IPS-18a (cell line): ENCODE results near the gene COL21A1.

ENCODE experiments used
- H3K27ac ChIP-seq: one replicate; pipeline ENCODE4 v1.5.1; 2013; ENCODE audit warnings: low read length
- H3K27me3 ChIP-seq: one replicate; pipeline ENCODE4 v1.6.1; 2013; ENCODE audit warnings: mild to moderate bottlenecking, low read length; ENCODE audit not compliant: control insufficient read depth, insufficient read depth
- H3K36me3 ChIP-seq: one replicate; pipeline ENCODE4 v1.6.1; 2013; ENCODE audit warnings: low read depth, low read length; ENCODE audit not compliant: control insufficient read depth
- H3K4me1 ChIP-seq: one replicate; pipeline ENCODE4 v1.6.1; 2013; ENCODE audit warnings: low read depth, low read length; ENCODE audit not compliant: control insufficient read depth
- H3K4me3 ChIP-seq: one replicate; pipeline ENCODE4 v1.5.1; 2013; ENCODE audit warnings: low read length
- H3K9ac ChIP-seq: one replicate; pipeline ENCODE4 v1.6.1; 2013; ENCODE audit warnings: mild to moderate bottlenecking, low read length, moderate library complexity
- H3K9me3 ChIP-seq: one replicate; pipeline ENCODE4 v1.6.1; 2013; ENCODE audit warnings: low read depth, low read length; ENCODE audit not compliant: control insufficient read depth

The COL21A1 gene

DNA sequence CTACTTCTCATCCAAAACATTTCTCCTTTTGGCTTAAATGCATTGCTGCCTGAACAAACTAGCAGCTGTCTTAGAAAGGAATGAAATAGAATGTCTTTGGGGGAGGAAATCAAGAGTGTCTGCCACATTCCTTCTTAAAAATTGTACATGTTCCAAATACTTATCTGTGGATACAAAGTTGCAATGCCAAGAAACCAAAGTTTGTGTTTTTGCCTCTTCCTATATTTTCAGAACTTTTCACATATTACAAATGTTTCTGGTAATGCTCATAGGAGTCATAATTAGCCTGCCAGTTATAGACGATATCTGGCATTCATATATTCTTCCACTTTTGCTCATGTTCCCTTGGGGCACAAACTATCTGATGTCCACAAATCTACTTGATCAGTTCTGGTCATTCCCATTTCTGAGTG is 206.5 kb downstream of the COL21A1 start:
- Histone ChIP-seq H3K27me3 (no peaks in the 10 kb centered on the region), H3K36me3 (no peaks in the 10 kb centered on the region), H3K4me1 (no peaks in the 10 kb centered on the region), H3K9ac (no peak overlapping the region), H3K9me3 (no peaks in the 10 kb centered on the region), H3K4me3 (no peak overlapping the region), H3K27ac (no peak overlapping the region)

DNA sequence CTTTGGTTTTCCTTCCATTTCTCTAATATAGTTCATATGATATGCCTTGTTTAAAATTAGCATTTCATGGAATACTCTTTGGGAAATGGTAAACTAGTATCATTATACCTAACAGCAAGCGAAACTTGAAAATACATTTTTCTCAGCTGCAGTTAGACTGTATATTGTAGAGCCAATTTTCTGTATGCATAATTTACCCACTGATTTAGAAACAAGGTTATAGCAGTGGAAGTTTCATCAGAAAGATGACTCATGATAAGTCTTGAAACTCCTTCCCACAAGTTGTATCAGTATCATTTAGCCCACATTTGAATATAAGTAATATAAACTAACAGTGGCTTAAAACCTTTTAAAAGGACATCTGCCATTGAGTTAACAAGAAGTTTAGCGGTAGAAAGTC is 207.2 kb downstream of the COL21A1 start:
- Histone ChIP-seq H3K36me3 (no peaks in the 10 kb centered on the region), H3K27me3 (no peaks in the 10 kb centered on the region), H3K9ac (no peak overlapping the region), H3K9me3 (no peaks in the 10 kb centered on the region), H3K4me3 (no peak overlapping the region), H3K4me1 (no peaks in the 10 kb centered on the region), H3K27ac (no peak overlapping the region)

DNA sequence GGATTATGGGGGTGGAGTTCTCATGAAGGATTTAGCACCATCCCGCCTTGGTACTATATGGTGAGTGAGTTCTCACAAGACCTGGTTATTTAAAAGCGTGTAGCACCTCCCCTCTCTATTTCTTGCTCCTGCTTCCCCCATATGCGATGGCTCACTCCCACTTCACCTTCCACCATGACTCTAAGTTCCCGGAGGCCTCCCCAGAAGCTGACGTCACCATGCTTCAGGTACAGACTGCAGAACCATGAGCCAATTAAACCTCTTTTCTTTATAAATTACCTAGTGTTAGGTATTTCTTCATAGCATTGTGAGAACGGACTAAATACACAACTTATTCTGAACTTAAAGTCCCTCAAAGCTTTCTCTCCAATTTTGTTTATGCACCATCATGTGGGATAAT is 208.6 kb downstream of the COL21A1 start:
- no peak overlapping the region for H3K9ac ChIP-seq
- H3K4me3 ChIP-seq, result no peak overlapping the region
- H3K36me3 ChIP-seq, result no peaks in the 10 kb centered on the region
- no peaks in the 10 kb centered on the region for H3K27me3 ChIP-seq
- H3K4me1 ChIP-seq, result no peaks in the 10 kb centered on the region
- H3K27ac ChIP-seq, result no peak overlapping the region
- no peaks in the 10 kb centered on the region for H3K9me3 ChIP-seq

DNA sequence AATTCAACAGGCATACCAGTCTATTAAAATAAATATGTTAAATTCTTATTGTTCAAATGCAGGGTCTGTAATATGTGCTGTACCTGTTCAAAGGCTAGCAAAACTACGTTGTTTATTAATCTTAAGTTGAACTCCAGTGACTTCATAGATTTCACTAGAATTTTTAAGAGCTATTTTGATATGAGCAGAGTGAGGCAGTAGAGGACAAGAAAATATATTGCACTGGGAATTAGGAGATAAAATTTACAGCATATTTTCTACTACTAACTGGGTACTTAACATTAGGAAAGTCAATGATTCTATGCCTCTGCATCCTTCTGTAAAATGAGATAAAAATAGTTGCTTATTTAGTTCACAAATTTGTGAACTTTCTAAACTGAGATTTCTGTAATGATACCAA is 209.8 kb downstream of the COL21A1 start:
- Histone ChIP-seq H3K9me3 (no peaks in the 10 kb centered on the region), H3K27me3 (no peaks in the 10 kb centered on the region), H3K9ac (no peak overlapping the region), H3K27ac (no peak overlapping the region), H3K4me1 (no peaks in the 10 kb centered on the region), H3K36me3 (no peaks in the 10 kb centered on the region), H3K4me3 (no peak overlapping the region)

DNA sequence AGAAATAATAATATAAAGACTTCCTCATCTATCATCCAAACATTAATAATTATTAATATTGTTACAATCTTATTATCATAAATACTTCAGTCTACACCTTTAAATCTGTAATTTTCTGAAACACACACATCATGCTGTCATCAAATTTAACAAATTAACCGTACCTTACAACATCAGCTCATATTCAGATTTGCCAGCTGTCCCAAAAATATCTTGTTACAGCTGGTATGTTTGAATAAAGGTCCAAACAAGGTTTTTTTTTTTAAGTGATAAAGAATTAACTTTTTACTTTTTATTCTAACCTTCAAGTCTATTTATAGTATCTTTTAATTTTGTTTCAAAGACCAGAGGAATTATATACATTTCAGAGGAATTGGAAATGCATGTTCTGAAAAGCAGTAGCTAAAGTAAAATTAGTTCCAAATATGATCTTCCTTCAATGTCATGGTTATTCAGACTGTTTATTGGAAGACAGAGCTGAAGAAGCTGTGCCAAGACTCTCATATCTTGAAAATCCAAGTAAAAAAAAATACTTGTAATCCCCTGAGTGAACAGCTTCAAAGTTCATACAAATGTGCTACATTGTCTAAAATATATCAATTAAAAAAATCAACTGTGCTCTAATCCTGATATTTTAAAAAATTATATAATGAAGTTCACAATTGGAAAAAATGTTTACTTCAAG is 210.3 kb downstream of the COL21A1 start:
- no peaks in the 10 kb centered on the region for H3K4me1 ChIP-seq
- no peak overlapping the region for H3K27ac ChIP-seq
- no peaks in the 10 kb centered on the region for H3K27me3 ChIP-seq
- no peaks in the 10 kb centered on the region for H3K9me3 ChIP-seq
- no peaks in the 10 kb centered on the region for H3K36me3 ChIP-seq
- no peak overlapping the region for H3K4me3 ChIP-seq
- no peak overlapping the region for H3K9ac ChIP-seq

DNA sequence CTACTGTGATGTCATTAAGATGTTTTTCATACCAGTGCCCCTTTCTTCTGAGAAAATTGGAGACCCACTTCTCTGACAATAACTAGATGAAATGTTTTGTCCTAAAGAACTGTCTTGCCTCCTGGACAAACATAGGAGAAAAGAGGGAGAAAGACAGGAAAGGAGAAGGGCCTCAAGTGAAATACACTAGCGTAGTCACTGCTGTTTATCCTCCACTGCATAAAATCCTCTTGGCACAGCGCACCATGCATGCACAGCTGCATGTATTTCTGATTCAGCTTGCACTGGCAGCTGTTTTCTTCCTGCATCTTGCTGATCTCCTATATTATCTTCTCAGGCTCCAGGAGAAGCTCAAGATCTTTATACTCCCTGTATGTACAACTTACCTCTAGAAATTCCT is 214.0 kb downstream of the COL21A1 start:
- Histone ChIP-seq H3K4me3 (no peak overlapping the region), H3K9ac (no peak overlapping the region), H3K9me3 (no peaks in the 10 kb centered on the region), H3K27me3 (no peaks in the 10 kb centered on the region), H3K27ac (no peak overlapping the region), H3K36me3 (no peaks in the 10 kb centered on the region), H3K4me1 (no peaks in the 10 kb centered on the region)

DNA sequence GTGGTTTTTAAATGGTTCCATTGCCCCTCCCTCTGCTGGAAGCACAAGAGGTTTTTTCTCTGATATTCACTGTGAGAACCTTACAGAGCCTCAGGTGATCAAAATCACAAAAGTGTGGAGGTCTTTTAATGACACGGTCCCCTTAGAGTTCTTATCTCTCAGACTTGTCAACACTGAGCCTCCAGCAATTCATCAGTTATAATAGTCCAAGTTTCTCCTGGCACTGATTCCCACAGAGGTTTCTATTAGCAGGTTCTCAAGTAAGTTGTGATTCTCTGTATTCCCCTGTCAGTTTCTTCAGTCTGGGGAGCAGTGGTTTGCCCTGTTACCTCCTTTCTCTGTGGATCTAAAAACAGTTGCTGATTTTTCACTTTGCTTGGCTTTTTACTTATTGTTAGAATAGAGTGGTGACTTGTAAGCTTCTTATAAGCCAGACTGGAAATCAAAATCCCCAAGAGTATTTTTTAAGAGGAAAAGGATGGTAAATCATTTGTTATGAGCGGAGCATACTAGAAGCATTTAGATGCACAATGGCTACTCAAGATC is 214.6 kb downstream of the COL21A1 start:
- Histone ChIP-seq H3K4me3 (no peak overlapping the region), H3K27me3 (no peaks in the 10 kb centered on the region), H3K9me3 (no peaks in the 10 kb centered on the region), H3K4me1 (no peaks in the 10 kb centered on the region), H3K27ac (no peak overlapping the region), H3K36me3 (no peaks in the 10 kb centered on the region), H3K9ac (no peak overlapping the region)

DNA sequence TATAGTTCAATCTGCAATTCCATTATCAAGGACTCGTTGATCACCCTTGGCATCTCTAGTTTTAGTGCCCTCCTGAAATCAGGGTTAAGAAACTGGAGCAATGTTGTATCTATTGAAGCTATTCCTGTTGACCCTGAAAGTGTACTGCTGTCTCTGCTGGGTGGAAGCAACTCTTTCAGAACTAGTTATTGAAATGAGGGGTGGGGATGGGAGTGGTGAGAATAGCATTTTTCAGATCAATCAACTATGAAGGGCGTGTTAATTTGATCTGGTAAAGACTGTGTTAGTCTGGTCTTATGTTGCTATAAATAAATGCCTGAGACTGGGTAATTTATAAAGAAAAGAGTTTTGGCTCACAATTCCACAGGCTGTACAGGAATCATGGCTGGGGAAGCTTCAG is 219.5 kb downstream of the COL21A1 start:
- no peaks in the 10 kb centered on the region for H3K9me3 ChIP-seq
- H3K27ac ChIP-seq, result no peak overlapping the region
- H3K27me3 ChIP-seq, result no peaks in the 10 kb centered on the region
- no peaks in the 10 kb centered on the region for H3K36me3 ChIP-seq
- no peaks in the 10 kb centered on the region for H3K4me1 ChIP-seq
- H3K4me3 ChIP-seq, result no peak overlapping the region
- no peak overlapping the region for H3K9ac ChIP-seq

DNA sequence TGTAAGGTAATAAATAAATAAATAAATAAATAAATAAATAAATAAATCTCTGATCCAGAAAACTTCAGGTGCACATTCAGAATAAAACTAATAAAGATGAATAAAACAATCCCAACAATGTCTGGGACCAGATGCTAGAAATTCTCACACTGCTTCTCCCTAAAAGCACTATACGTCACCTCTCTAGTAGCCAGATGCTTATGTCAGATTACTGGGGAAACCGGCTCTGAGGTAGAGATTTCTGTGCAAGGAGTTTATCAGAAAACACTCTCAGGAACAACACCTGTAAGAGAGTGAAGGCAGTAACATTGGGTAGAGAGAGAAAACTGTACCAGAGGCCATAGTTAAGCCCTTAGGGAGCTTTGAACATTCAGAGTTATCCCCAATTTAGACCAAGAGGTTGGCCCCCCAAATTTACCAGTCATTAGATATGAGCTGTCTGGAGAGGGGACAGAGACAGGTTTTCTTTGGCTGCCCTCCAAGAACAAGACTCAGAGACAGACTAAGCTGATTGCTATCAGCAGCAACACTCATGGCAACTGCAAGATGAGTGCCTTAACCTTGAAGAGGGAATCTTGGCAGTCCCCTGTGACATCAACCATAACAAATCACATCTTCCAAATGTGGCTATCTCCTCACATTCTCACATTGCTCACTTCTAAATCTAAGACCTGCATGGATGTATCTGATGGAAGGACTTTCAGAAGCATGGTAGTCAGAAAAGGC is 220.8 kb downstream of the COL21A1 start:
- Histone ChIP-seq H3K4me1 (peaks cover 2% of the 10 kb centered on the region), H3K9ac (no peak overlapping the region), H3K36me3 (no peaks in the 10 kb centered on the region), H3K4me3 (no peak overlapping the region), H3K27me3 (no peaks in the 10 kb centered on the region), H3K9me3 (no peaks in the 10 kb centered on the region), H3K27ac (no peak overlapping the region)

DNA sequence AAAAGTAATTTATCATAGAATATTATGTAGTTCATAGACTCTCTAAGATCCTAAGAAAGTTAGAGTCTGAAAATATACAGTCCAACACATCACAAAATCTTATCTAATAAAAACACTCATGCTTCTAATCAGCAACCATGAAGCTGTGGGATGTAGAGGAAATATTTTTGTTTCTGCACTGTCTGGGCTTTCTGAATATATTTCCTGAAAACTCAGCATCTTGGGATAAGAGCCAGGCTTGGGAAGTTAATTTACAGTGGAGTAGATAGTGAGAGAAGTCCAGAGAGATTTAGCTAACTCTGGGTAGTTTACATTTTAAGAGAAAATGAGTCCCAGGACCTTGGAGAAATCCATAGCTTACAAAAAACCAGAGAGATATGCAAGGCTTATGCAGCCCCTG is 221.6 kb downstream of the COL21A1 start:
- Histone ChIP-seq H3K9me3 (no peaks in the 10 kb centered on the region), H3K4me1 (peaks cover 2% of the 10 kb centered on the region), H3K36me3 (no peaks in the 10 kb centered on the region), H3K4me3 (no peak overlapping the region), H3K27ac (no peak overlapping the region), H3K9ac (no peak overlapping the region), H3K27me3 (no peaks in the 10 kb centered on the region)

DNA sequence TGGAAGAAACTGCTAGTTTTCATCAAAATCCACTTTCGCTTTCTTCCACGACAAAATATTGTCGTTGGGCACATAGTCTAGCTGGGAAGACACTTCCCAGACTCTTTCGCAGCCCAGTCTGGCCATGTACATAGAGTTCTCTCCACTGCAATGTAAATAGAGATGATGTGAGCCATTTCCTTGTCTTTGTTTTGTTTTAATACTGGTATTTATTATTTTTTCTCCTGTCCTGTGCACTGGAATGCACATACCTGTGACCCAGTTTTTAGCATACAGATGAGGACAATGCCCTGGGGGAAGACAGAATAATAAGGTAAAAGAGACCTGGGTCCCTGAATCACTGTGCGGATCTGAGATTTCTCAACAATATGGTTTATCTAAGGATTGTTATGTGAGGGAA is 222.4 kb downstream of the COL21A1 start:
- Histone ChIP-seq H3K9ac (no peak overlapping the region), H3K27ac (no peak overlapping the region), H3K36me3 (no peaks in the 10 kb centered on the region), H3K27me3 (no peaks in the 10 kb centered on the region), H3K4me3 (no peak overlapping the region), H3K9me3 (no peaks in the 10 kb centered on the region), H3K4me1 (peaks cover 2% of the 10 kb centered on the region)

DNA sequence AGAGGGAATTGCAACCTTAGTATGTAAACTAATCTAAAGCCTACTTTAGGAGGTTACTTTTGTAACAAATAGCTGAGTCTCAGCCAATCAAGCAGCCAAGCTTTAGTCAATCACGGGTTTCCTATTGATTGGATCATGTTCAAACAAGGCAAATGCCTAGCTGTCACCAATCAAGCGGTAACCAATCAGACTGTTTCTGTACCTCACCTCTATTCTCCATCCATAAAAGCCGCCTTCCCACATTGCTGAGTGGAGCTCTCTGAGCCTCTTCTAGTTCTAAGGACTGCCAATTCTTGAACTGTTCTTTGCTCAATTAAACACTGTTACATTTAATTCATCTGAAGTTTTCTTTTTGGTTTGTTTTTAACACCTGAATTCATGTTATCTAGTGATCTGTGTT is 223.6 kb downstream of the COL21A1 start:
- Histone ChIP-seq H3K27me3 (no peaks in the 10 kb centered on the region), H3K4me3 (no peak overlapping the region), H3K27ac (no peak overlapping the region), H3K9me3 (no peaks in the 10 kb centered on the region), H3K4me1 (peaks cover 2% of the 10 kb centered on the region), H3K9ac (no peak overlapping the region), H3K36me3 (no peaks in the 10 kb centered on the region)
